IPS DF 6.9 (cell line): Measurements from ENCODE around the gene RAB22A.
"Not testable (repeated sequence)": the region's sequence is repeated elsewhere in the genome, so short reads cannot be mapped to it uniquely, and the experiment has no call there.

Experiments
- DNase-seq: peaks from one replicate; pipeline ENCODE4 v3.0.0-alpha.2; 2013; ENCODE audit warnings: low read depth, low spot score
- H3K27ac ChIP-seq: one replicate; pipeline ENCODE4 v1.5.1; 2013; ENCODE audit warnings: low read length, control low read depth
- H3K27me3 ChIP-seq: 2 replicates; pipeline ENCODE4 v1.6.1; 2013; ENCODE audit warnings: mild to moderate bottlenecking, low read length; ENCODE audit not compliant: control insufficient read depth, insufficient read depth
- H3K36me3 ChIP-seq: 2 replicates; pipeline ENCODE4 v1.6.1; 2013; ENCODE audit warnings: low read length; ENCODE audit not compliant: control insufficient read depth, insufficient read depth
- H3K4me1 ChIP-seq: 2 replicates; pipeline ENCODE4 v1.6.1; 2013; ENCODE audit warnings: low read length; ENCODE audit not compliant: control insufficient read depth, insufficient read depth
- H3K4me3 ChIP-seq: 2 replicates; pipeline ENCODE4 v1.5.1; 2013; ENCODE audit warnings: mild to moderate bottlenecking, low read length
- H3K9me3 ChIP-seq: 2 replicates; pipeline ENCODE4 v1.6.1; 2013; ENCODE audit warnings: low read length, inconsistent platforms; ENCODE audit not compliant: control insufficient read depth, insufficient read depth
- WGBS: extraction: QIAGEN DNeasy Blood & Tissue Kit; methylation state at CpG from one replicate; pipeline ENCODE4 v1.1.7; 2013; ENCODE audit warnings: mixed read lengths, missing lambda C conversion rate; ENCODE audit not compliant: insufficient read length, insufficient coverage; 5-methylcytosine and 5-hydroxymethylcytosine counted together

The RAB22A gene

DNA sequence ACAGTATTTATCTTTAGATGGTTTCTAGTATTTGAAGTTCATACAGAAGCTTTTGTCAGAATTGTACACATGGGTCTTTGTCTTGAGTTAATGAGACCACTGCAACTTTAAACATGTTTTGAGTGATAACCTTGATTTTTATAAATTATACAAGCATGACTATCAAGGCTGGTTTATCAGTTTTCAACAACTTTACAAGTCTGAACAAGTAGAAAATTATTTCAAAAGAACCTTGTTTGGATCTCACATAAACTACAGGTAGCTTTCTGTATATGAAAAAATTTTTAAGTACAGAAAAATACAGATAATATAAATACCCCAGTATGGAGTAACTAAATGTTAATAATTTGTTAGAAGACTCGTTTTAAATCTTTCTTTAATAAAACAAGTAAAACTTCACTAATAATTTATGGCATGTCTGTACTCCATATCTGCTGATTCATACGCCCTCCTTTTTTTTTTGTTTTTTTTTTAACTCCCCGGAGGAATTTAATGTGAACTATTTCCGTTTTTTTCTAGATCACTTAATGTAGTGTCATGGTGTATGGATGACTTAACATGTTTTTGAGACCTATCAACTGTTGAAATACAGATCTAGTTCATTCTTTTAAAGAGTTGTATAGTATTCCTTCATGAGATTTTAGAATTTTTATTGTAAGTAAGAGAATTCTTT is 97.8 kb downstream of the RAB22A start:
- Histone ChIP-seq H3K9me3 (no peaks in the 10 kb centered on the region), H3K36me3 (no peaks in the 10 kb centered on the region), H3K27ac (no peak overlapping the region), H3K4me1 (0 out of 2 replicates have a peak, but pooled peaks cover 3% of the 10 kb centered on the region), H3K27me3 (no peaks in the 10 kb centered on the region), H3K4me3 (no peak overlapping the region)
- WGBS, result no CpG with 5 or more reads among the region's 4 CpGs
- DNase-seq, result no peak

DNA sequence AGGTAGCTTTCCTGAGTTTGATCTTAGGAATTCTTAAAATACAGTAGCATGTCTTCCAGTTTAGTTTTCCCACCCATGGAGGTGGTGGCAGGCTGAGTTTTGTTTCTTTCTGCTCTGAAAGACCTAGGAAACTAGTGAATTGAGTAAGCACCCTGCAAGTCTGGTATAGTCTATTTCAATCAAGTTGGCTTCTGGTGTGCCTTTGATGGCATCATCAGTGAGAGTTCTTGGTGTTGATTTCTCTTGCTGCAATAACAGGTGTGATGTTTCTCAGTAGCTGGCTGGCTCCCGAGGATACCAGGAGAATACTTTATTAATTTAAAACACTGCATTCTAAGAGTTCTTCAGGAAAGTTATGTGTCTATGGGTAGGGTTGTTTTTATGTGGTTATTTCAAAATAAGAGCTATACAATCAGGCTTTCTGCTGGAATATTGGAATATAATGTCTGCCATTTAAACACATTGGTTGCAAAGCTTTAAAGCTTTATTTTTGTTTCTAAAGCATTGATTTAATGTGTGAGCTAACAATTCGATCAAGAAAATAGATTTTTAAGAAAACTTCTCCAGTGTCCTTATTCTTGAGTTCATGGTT is 98.5 kb downstream of the RAB22A start:
- Histone ChIP-seq H3K4me3 (no peak overlapping the region), H3K9me3 (no peaks in the 10 kb centered on the region), H3K27me3 (no peaks in the 10 kb centered on the region), H3K4me1 (0 out of 2 replicates have a peak, but pooled peaks cover 3% of the 10 kb centered on the region), H3K27ac (no peak overlapping the region), H3K36me3 (no peaks in the 10 kb centered on the region)
- no CpG with 5 or more reads among the region's 2 CpGs for WGBS
- no peak for DNase-seq

DNA sequence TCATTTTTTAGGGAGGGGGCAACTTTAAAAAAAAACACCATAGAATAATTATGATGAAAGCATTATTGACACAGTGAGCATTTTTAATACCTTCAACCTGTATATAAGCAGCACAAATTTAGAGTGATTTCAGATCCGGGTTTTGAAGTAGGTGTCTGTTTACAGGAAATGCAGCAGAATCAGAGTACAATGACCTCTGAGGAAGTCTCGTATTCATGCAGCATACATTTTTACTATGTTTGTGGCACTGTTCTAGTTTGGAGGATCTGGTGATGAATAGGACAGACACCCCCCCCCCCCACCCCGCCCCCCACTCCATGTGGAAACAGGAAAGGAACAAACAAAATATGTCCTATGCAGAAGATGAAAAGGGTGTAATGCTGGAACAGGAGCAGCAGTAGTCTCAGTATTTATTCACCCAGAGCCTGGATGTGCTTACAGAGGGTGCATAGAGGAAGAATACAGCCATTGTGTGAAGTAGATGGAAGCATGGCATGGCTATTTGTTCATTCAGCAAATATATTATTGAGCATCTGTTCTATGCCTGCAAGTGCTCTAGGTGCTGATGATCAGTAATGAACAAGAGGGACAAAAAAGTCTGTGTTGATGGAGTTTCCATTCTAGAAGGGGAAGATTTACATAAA is 99.2 kb downstream of the RAB22A start:
- no peak overlapping the region for H3K4me3 ChIP-seq
- no CpG with 5 or more reads among the region's 3 CpGs for WGBS
- no peaks in the 10 kb centered on the region for H3K36me3 ChIP-seq
- DNase-seq, result no peak
- no peak overlapping the region for H3K27ac ChIP-seq
- H3K4me1 ChIP-seq, result 0 out of 2 replicates have a peak, but pooled peaks cover 3% of the 10 kb centered on the region
- H3K27me3 ChIP-seq, result no peaks in the 10 kb centered on the region
- H3K9me3 ChIP-seq, result no peaks in the 10 kb centered on the region

DNA sequence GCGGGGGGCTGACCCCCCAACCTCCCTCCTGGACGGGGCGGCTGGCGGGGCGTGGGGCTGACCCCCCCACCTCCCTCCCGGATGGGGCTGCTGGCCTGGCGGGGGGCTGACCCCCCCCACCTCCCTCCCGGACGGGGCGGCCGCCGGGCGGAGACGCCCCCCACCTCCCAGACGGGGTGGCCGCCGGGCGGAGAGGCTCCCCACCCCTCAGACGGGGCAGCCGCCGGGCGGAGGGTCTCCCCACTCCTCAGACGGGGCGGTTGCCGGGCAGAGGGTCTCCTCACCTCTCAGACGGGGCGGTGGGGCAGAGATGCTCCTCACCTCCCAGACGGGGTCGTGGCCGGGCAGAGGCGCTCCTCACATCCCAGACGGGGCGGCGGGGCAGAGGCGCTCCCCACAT is 104.7 kb downstream of the RAB22A start:
- not testable (repeated sequence) for H3K4me3 ChIP-seq, H3K4me1 ChIP-seq, DNase-seq, H3K27ac ChIP-seq, H3K9me3 ChIP-seq, H3K36me3 ChIP-seq, H3K27me3 ChIP-seq
- WGBS, result no CpG with 5 or more reads among the region's 35 CpGs

DNA sequence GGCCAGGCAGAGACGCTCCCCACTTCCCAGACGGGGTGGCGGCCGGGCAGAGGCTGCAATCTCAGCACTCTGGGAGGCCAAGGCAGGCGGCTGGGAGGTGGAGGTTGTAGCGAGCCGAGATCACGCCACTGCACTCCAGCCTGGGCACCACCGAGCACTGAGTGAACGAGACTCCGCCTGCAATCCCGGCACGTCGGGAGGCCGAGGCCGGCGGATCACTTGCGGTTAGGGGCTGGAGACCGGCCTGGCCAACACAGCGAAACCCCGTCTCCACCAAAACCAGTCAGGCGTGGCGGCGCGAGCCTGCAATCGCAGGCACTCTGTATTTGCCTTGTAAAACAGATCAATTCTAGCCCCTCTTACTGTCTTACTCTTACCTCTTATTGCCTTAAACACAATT is 105.3 kb downstream of the RAB22A start:
- DNase-seq, H3K4me3 ChIP-seq, H3K9me3 ChIP-seq, H3K27me3 ChIP-seq, H3K4me1 ChIP-seq, H3K36me3 ChIP-seq, H3K27ac ChIP-seq: not testable (repeated sequence)
- no CpG with 5 or more reads among the region's 26 CpGs for WGBS

DNA sequence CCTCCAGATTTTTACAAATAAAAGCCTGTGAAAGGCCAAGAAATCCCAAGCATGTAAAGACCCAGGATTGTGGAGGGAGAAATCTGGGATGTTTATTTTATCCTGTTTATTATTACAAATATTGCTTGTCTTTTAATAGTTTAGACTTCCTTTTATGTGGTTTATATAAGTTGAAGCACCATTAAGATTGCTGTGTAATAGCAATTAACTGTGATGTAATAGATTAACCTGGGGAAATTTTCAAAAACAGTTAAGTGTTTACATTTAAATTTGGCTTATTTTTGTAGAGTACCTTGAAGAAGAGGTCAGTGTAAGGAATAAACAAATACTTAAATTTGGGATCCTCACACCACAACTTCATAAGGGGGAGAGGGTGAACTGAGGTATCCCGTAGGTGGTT is 106.5 kb downstream of the RAB22A start:
- no peak for DNase-seq
- WGBS, result no CpG with 5 or more reads among the region's 1 CpG
- H3K27ac ChIP-seq, result no peak overlapping the region
- no peaks in the 10 kb centered on the region for H3K27me3 ChIP-seq
- H3K4me3 ChIP-seq, result no peak overlapping the region
- no peaks in the 10 kb centered on the region for H3K9me3 ChIP-seq
- peaks cover 2% of the 10 kb centered on the region; the same call in 1 of the 2 replicates for H3K4me1 ChIP-seq
- H3K36me3 ChIP-seq, result 0 out of 2 replicates have a peak, but pooled peaks cover 2% of the 10 kb centered on the region

DNA sequence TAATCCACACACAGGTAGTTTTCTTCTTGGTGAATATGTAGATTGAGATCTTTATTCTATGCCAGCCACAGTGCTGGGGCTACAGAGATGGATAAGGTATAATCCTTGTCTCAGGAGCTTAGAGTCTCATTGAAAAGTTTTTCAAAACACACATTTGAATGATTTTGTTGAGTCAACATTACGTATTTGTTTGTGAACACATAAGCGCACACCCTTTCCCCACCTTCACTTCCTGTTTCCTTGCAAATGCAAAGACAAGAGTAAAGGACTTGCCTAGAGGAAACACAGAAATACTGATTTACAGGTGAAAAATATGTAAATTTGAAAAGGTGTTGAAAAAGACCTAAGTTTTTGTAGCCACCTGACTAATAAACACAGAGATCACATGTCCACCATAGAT is 107.3 kb downstream of the RAB22A start:
- Histone ChIP-seq H3K4me1 (peaks cover 2% of the 10 kb centered on the region; the same call in 1 of the 2 replicates), H3K27me3 (no peaks in the 10 kb centered on the region), H3K36me3 (0 out of 2 replicates have a peak, but pooled peaks cover 2% of the 10 kb centered on the region), H3K27ac (no peak overlapping the region), H3K9me3 (no peaks in the 10 kb centered on the region), H3K4me3 (no peak overlapping the region)
- no CpG with 5 or more reads among the region's 2 CpGs for WGBS
- no peak for DNase-seq
